NCI-H345 (cell line): ENCODE data around the gene GREM2.

Experiments
- DNase-seq: peaks from one replicate; lab custom pipeline; 2025; lab: John Stamatoyannopoulos, UW

GREM2 gene

DNA sequence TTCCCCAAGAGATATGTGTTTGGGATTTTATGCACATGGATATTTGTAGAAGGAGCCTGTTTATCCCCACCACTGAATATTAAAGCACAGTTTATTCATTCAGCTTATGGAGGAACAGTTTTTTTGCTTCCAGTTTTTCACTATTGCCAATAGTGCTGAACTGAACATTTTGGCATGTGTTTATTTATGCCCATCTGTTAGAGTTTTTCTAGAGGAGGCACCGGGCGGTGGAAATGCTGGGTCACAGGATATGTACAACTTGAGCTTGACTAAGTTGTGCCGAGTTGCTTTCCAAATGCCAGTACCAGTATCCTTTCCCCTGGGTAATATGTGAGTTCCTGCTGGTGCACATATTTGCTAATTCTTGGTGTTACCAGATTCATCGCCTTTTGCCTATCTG is 111.3 kb downstream of the GREM2 start:
- no peak for DNase-seq

DNA sequence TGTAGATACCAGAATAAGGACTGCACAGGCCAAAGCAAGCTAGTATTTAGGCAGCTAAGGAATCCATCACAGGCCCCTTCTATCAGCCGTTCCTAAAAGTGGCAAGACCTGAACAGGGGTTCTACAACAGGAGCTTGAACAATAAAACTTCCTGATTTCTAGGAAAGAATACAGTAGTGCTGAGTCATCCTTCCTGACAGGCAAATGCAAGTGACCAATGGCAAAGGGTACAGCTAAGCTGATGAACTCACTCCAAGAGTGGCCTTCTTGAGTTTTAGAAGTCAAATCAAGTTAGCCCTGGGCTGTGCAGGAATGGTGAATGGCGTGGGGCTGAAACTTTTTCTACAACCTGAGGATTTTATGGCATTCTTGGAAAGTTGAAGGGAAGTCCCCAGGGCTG is 112.9 kb downstream of the GREM2 start:
- no peak for DNase-seq

DNA sequence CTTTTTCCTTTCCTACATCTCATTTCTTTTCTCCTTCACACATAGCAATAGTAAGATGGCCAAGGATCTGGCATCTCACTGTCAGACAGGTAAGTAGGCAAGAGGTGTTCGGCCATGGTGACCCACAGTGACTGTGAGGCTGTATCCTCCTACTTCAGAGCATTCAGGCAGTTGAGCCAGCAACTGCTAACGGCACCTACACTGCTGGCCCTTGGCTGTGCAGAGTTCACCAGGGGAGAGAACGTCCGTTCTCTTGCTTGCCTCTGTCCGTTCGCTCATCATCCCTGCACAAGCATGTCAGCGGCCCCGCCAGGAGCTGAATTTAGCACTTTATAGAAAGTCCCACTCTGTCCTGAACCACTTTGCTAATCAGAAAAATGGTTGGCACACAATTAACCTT is 113.6 kb downstream of the GREM2 start:
- DNase-seq = no peak

DNA sequence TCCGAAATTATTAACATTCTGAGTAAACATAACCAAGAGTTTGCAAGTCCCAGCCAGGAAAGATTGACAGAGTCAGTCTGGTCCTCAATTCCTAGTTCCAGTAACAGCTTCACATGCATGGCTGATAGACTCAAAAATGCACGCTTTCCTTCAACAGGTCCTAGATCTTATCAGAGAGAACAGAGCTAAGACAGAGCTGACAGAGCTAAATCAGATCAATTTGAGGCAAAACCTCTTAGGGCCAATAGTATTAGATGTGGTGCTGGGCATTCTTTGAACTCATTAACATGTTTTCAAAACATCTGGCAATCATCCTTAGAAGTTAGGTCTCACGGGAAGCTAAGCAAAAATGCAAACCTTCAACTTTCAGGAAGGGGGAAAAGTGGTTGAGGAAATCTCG is 114.0 kb downstream of the GREM2 start:
- no peak for DNase-seq

DNA sequence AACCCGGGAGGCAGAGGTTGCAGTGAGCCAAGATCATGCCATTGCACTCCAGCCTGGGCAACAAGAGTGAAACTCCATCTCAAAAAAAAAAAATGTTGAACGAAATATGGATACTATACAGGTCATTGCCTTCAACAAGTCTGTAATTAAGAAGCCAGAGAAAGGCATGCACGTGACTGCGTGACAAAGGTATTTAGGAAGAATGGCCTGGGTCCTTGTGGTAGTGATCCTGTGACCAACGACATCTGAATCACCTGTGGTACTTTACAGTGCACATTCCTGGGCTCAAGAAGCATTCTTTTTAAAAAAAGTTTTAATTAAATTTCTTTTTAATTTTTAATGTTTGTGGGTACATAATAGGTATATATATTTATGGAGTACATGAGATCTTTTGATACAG is 115.0 kb downstream of the GREM2 start:
- no peak for DNase-seq

DNA sequence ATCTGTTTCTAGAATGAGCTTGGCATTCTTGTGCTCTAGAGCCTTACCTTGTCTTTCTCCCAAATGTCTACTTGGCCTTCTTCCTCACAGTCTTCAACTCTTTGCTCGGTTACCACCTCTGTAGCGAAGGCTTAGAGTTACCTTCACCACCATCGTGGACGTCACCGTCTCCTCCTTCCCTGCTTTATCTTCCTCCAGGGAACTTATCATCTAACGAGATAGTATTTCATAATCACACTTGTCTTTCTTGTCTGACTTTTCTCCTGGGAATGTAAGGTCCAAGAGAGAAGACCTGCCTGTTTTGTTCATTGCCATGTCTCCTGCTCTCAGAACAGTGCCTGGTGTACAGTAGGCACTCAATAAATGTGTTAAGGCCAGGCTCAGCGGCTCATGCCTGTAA is 115.6 kb downstream of the GREM2 start:
- DNase-seq = no peak

DNA sequence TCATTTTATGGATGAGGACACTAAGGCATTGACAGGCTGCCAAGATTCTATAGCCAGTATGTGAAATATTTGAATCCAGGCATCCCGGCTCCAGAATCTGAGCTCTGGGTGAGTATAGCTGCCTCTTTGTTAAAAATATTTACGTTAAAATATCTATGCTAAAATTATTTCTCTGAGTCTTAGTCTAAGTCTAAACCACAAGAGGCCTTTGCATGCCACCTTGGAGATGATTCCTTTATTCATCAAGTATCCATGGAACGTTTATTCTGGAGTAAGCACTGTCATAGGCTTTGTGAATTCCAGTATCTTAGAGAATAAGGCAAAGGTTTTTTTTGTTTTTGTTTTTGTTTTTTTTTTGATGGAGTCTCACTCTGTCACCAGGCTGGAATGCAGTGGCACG is 116.4 kb downstream of the GREM2 start:
- DNase-seq = no peak

DNA sequence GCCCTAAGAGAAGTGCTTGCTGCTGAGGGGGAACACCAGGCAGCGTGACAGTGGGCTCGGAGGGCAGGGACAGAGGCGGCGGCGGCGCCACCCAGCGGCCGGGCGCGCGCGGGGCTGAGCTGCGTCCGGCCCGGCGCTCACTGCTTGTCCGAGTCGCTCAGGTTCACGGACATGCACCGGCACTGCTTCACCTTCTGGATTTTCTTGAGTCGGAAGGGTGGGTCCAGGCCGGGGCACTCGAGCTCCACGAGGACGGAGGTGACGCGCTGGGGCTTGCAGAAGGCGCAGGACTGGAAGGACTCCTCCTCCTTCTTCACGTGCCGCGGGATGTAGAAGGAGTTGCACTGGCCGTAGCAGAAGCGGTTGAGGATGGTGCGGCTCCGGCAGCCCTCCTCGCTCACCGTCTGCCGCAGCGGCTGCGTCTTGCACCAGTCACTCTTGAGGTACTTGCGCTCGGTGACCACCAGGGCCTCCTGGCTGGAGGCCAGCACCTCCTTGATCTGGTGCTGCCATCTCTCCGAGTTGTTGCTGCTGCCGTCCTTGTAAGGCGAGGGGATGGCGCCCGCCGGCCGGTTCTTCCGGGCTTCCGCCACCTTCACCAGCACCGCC is 119.0 kb downstream of the GREM2 start:
- DNase-seq = no peak

DNA sequence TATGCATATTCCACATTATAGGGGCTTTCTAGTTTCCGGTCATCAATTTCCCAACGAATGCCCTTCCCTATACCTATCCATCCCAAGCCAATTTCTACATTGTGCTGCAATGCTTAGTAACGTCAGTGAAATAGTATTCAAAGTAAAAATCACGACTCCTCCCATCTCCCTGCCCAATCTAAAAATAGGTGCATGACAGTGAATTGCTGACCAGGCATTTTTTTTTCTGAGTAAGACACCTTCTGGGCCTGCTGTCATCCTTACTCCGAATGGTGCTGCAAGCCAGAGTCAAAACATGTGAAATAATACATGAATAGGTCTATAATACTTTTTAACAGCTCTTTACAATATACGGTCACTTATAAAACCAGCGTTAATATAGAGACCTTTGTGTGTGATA is 120.2 kb downstream of the GREM2 start:
- no peak for DNase-seq

DNA sequence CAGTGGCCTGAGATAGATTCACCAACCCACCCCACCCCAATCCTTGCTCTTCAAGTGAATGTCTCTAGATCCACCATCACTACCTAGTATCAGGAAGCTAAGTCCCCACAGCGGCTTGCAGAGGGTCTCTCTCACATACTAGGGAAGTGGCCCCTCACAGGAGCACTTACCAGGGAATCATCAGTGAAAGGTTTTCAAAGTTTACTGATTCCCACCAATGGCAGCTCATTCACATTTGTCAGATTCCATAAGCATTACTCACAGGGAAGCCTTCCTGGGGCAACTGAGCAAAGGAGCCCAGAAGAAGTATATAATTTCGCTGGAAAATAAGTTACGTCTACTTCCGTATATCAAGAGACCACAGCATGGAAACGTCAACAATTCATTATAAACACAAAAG is 120.8 kb downstream of the GREM2 start:
- DNase-seq = no peak

DNA sequence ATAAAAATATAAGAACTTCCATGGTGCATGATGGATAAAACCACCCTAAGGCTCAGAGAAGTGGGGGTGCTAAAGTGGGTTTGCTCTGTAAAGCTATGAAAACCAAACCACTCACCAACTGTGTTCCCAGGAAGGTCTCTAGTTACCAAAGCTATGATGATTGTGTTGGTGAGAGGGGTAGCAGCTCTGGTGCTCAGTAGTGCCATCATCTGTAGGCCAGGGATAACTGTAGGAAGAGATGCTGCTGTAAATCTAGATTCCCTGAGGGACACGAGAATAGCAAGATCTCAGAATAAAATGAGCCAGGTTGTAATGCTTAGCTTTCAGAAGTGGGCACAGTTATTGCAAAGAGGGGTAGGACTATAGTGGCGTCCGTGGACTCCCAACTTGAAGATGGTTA is 124.5 kb downstream of the GREM2 start:
- no peak for DNase-seq

DNA sequence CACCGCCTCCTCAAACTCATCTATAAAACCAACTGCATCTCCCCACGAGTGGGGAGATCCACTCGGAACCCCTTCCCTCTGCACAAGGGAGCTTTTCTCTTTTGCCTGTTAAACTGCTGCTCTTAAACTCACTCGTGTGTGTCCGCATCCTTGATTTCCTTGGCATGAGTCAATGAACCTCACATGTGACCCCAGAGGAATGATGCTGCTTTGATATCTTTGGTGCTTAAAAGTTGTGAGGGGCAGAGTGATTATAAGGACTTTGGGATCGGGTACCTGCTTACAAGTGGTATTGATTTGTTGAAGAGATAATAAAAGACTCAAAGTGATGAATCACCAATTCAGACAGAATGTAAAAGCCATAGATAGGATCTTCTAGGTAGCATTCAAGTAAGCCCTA is 125.3 kb downstream of the GREM2 start:
- DNase-seq = no peak

DNA sequence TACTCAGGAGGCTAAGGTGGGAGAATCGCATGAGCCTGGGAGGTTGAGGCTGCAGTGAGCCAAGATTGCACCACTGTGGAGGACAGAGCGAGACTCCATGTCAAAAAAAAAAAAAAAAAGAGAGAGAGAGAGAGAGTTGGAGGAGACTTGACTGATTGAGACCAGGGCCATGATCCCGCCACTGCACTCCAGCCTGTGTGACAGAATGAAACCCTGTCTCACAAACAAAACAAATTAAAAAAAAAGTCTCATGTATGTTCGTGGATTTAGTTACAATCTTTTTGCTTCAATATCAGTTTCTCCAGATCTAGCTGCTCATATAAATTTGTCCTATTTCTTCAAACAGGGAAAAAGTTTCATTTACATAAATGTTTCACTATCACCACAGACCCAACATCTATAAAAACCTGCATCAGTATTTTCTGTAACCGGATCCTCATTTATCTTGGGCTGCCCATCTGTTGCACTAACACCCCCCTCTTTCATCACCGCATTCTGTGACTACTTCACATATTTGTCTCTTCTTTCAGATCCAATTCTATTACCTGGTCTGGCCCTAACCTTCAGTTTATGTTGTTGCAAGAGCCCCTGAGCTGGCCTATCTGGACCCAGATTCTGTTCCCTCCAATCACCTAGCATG is 127.0 kb downstream of the GREM2 start:
- DNase-seq = no peak

DNA sequence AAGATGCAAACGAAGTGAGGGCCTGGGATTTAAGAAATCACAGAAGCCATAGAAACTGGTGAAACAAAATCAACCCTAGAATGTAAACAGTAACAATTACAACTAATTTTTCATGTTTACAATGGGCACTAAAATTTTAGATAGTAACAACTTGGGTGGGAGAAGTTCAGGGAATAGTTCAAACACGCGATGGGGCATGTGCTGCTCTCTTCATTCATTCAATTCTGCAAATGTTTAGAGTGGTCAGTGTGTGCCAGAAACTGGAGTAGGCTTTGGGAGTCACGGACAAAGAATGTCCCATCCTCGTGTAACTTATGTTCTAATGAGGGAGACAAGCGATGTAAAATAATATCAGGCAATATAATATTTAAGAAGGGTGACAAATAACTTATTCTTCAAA is 133.4 kb downstream of the GREM2 start:
- no peak for DNase-seq

DNA sequence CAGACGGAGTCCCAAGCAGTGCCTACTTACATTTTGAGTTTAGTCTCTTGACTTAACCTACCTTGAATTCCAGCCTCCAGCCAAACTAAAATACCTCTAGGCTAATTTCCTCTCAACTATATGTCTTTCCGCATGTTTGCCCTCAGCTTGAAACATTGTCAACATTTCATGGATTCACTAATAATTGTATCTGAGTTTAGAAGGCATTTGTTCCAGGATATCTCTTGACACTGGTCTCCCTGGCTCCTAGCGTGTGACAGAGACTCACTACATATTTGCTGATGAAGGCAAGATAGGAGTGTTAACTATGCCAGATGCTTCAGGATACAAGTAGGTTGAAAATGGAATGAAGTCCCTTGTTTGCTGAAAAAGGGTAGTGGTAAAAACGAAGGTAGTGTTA is 136.1 kb downstream of the GREM2 start:
- DNase-seq = no peak

DNA sequence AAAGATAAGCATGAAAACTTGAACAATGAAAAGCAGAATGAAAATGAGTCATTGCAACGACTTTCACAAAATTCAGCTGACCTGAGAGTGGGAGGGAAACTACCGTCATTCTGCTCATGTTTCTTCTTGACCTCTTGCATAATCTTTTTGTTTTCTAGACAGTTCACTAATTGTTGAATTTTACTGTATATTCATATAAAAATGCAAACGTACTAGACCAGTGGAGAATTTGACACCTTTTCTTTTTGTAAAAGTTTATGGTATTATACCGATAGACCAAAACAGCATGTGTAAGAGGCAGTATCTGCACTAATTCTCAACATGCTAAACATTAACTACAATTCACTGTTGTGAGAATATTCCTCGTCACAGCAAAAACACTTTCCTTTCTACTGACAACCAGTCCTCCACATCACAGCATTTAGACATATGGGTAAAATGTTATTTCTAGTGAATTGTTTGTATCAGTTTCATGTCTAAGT is 137.8 kb downstream of the GREM2 start:
- no peak for DNase-seq

DNA sequence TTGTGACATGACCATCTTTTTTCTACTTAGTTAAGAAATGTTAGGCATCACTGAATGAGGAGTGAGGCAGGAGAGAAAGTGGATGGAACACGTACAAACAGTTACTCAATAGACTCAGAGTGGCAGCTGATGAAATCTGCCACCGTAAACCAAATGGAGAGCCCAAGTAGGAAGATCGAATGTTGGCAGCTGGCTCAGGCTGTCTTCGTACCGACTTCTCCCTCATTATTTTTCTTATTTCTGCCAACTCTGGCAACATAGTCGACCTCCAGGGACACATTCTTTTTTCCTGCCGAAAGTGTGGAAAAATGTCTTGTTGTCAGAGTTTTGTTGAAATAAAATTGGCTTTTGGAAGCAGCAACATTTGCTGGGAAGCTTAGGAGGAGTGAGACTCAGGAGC is 143.3 kb downstream of the GREM2 start:
- DNase-seq = no peak

DNA sequence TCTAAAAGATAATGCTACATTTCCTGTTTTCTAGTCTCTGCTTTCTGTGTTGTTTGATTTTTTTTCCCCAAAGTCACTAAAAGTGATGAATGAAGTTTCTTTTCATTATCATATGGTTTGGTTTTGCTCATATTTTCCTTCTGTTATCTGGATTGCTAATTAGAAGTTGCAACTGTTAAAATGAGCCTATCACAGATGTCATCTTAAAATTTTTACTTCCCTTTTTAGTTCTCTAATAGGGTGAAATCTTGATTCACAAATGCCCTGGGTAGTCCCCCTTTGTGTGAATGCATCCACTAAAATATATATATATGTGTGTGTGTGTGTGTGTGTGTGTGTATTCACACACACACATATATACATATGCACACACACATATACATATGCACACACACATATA is 144.1 kb downstream of the GREM2 start:
- no peak for DNase-seq

DNA sequence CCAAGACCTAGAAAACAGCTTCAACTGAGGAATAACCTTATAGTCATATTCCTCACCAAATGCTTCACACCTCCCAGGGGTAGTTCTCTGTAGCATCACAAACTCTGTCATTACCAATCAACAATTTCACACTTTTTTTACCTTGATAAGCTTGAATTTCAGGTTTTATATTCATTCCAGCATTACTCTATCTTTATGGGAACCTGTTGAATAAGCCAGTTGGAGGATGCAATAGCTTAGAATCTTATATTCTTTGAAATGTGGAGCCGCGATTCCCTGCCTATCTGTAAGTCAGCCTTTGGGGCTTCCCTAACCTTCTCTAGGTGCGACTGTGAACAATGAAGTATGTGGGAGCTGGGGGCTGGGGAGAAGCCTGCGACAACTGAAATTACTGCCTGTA is 145.4 kb downstream of the GREM2 start:
- no peak for DNase-seq

DNA sequence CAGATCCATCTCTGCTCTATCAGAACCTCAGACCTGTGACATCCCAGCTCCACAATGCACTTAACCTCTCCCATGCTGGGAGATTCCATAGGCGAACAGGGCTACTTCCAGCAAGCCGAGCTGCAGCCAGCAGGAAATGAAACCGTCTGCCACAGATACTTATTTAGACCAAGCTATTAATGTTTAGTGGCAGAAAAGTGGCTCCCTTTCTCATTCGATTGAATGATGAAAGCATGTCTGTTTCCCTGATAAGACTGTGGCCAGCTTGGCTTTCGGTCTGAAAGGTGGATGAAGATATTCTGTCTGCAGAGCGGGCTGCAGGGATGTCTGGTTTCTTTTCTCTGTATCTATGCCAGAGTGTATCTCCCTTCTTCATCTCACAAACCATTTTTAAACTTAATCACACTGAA is 146.4 kb downstream of the GREM2 start:
- DNase-seq = no peak

DNA sequence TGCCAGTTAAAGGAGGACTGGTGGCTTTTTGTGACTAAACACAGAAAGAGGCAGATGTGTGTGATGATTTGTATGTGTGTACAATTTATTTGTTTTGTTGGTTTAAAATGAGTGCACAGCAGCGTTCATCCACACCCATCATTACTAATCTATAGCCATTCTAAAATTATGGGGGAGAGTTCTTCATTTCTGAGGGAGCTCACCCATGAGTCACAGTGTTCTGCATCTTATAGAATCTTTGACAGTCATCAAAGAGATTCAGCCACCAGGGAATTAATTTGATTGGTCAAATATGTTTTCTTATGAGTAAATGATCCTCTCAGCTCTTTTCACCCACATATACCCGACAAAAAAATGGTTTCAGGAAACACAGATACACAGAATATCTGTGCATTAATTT is 147.9 kb downstream of the GREM2 start:
- no peak for DNase-seq

DNA sequence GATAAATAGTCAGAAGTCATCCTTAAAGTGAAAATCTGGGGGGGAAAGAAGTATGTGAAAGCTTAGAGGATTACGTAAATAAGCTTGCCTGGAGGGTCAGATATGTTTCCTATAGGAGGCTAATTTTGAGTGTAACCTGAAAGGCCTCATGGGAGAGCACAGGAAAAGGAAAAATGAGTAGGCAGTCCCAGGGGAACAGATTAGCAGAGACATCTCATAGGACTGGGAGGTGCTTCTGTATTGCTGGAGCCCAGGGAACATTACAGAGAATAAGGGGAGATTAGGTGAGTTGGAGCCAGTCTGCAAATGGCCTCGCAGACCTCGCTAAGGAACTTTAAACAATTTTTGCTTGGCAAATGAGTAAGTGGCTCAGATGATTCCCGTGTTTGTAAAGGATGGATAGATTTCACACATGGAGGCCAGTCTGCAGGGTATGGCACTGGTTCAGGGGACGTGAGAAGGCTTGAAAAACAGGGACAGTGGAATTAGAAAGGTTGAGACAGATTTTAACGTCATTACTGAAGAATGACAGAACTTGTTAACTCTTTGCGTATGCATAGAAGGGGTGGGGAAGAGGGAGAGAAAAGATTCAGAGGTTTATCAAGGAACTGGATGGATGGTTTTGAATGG is 149.1 kb downstream of the GREM2 start:
- DNase-seq = no peak

DNA sequence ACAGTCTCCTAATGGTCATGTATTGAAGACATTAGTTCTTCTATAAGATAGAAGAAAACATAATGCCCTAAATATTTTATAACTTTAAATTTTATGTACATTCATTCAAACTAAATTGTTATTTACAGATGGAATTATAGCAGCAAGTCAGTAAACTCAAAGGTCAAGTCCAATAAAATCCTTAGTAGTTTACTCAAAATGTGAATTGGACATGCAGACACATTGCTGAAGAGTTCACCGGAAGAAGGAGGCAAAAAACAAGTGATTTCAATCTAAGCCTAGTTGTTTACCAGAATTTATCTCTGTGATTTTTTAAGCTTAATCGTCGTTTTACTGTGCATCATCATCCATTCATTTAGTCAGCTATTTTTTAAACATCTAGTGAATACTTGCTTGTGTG is 149.7 kb downstream of the GREM2 start:
- DNase-seq = no peak

DNA sequence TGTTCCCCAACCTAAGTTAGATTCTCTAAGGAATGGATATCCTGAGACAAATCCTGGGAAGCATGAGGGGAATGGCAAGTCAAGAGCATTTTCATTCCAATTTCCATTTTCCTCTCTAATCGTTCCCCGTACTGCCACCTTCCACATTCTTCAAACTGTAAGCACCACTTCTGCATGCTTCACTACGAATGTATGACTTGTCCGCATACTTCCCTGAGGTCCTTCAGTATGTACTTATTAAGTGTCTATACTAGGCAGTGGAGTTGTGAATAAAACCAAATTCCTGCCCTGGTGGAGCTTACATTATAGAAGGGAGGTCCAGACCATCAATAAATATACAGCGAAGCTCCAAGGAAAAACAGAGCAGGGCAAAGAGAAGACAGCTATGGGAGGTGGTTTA is 154.8 kb downstream of the GREM2 start:
- DNase-seq = no peak
